ENCODE measurements around the gene TBXT. TPM values are rescaled to one million over a fixed set of nuclear protein-coding genes. Genes with fewer than 3 reads are reported as not detected.

The TBXT gene
- total and polyA plus RNA-seq, 2 experiments from 2014 or later = 0.23 TPM; not detected in 1

GRCh38 chr6:166167258-166167731, 356 bp downstream of the TBXT start:
- peak; percentile 27 for TF ChIP-seq EZH2 (IDR thresholded peaks at IDR 0.05; ENCODE audit: low read depth, unreplicated experiment)
- TF ChIP-seq EZH2phosphoT487 (IDR thresholded peaks at IDR 0.05; ENCODE audit: unreplicated experiment) = peak; percentile 1
- no peak for TF ChIP-seq REST (IDR thresholded peaks at IDR 0.05; ENCODE audit: unreplicated experiment)
- TF ChIP-seq STAT1 (IDR thresholded peaks at IDR 0.05; ENCODE audit: unreplicated experiment) = no peak
- Histone ChIP-seq H3K79me2 (replicated peaks; ENCODE audit: insufficient read depth) (no peaks in the 10 kb centered on the region), H3K4me2 (peak overlapping the region; percentile 95), H3K27ac (ENCODE audit: low read depth) (no peak overlapping the region), H3K9me2 (ENCODE audit: insufficient read depth) (no peaks in the 10 kb centered on the region), H4K20me1 (replicated peaks; ENCODE audit: insufficient read depth) (peaks cover 11% of the 10 kb centered on the region), H3K4me3 (peak overlapping the region; percentile 80), H3K4me1 (ENCODE audit: insufficient read depth) (peaks cover 40% of the 10 kb centered on the region), H3K27me3 (ENCODE audit: insufficient read depth) (peaks cover 98% of the 10 kb centered on the region), H3F3A (replicated peaks; ENCODE audit: low read depth) (peaks cover 11% of the 10 kb centered on the region; the same call in 1 of the 2 replicates), H2AFZ (peak overlapping the region; percentile 90), H3K36me3 (ENCODE audit: insufficient read depth) (no peaks in the 10 kb centered on the region)
- Mint-ChIP-seq H3K36me3 (ENCODE audit: low read depth) (no peaks in the 10 kb centered on the region), H3K27me3 (ENCODE audit: insufficient read depth, low read depth, poor library complexity) (peaks cover 55% of the 10 kb centered on the region), H3K4me1 (peaks cover 31% of the 10 kb centered on the region), H3K9me3 (no peaks in the 10 kb centered on the region), H3K4me3 (peak overlapping the region; percentile 74), H3K27ac (no peak overlapping the region)
- peak; percentile 78 for DNase-seq (ENCODE audit: low spot score)
- peak; percentile 21 for ATAC-seq

GRCh38 chr6:166166314-166167257, 1.1 kb downstream of the TBXT start:
- H3K36me3 Mint-ChIP-seq (ENCODE audit: low read depth) = no peaks in the 10 kb centered on the region
- ATAC-seq = no peak
- Histone ChIP-seq H3K9me2 (ENCODE audit: insufficient read depth) (no peaks in the 10 kb centered on the region), H2AFZ (peak overlapping the region; percentile 90), H3K4me3 (peak overlapping the region; percentile 80), H3K27ac (ENCODE audit: low read depth) (no peak overlapping the region), H3K36me3 (ENCODE audit: insufficient read depth) (no peaks in the 10 kb centered on the region), H3K79me2 (replicated peaks; ENCODE audit: insufficient read depth) (no peaks in the 10 kb centered on the region), H3K4me2 (peak overlapping the region; percentile 95), H3K4me1 (ENCODE audit: insufficient read depth) (peaks cover 33% of the 10 kb centered on the region), H3F3A (replicated peaks; ENCODE audit: low read depth) (peaks cover 11% of the 10 kb centered on the region; the same call in 1 of the 2 replicates), H3K27me3 (ENCODE audit: insufficient read depth) (peaks cover 97% of the 10 kb centered on the region), H4K20me1 (replicated peaks; ENCODE audit: insufficient read depth) (peaks cover 11% of the 10 kb centered on the region)
- peaks cover 59% of the 10 kb centered on the region for H3K27me3 Mint-ChIP-seq (ENCODE audit: insufficient read depth, low read depth, poor library complexity)
- peak overlapping the region; percentile 74 for H3K4me3 Mint-ChIP-seq
- H3K4me1 Mint-ChIP-seq = peaks cover 31% of the 10 kb centered on the region
- peak; percentile 30 for DNase-seq (ENCODE audit: low spot score)
- H3K9me3 Mint-ChIP-seq = no peaks in the 10 kb centered on the region
- H3K27ac Mint-ChIP-seq = no peak overlapping the region
- no peak for TF ChIP-seq STAT1 (IDR thresholded peaks at IDR 0.05; ENCODE audit: unreplicated experiment)
- TF ChIP-seq EZH2phosphoT487 (IDR thresholded peaks at IDR 0.05; ENCODE audit: unreplicated experiment) = peak; percentile 79
- peak; percentile 80 for TF ChIP-seq EZH2 (IDR thresholded peaks at IDR 0.05; ENCODE audit: low read depth, unreplicated experiment)
- no peak for TF ChIP-seq JUNB (IDR thresholded peaks at IDR 0.05; ENCODE audit: unreplicated experiment)
- TF ChIP-seq ZNF462 (CRISPR knock-in tag; IDR thresholded peaks at IDR 0.05) = no peak
- TF ChIP-seq CTCF (conservative IDR thresholded peaks at IDR 0.05; ENCODE audit: low read depth in 2 of 2) = no peak

Measured in GM23338 (cell line).